PC-3 (cell line): ENCODE results near the gene HSD17B12. TPM values are rescaled to one million over a fixed set of nuclear protein-coding genes. Genes with fewer than 3 reads are reported as not detected.

ENCODE experiments used
- ATAC-seq: fragments of 200-7000 bp; cut with Tn5 transposase; 2 replicates; pipeline ENCODE4 v1.9.1; 2020; ENCODE audit warnings: mild to moderate bottlenecking, moderate library complexity
- BruUV-seq: library from RNA; stranded (reverse); fragments of 400-500 nt; replicated peaks from 2 replicates; lab custom pipeline; 2021; lab: Mats Ljungman, UMichigan
- CTCF ChIA-PET: fragments of 300-600 bp; sonication (Branson Sonifier 250); formaldehyde crosslinking; loops from one replicate; lab custom pipeline; 2022; ENCODE audit warnings: antibody characterized with exemption; lab: Charles Lee
- POLR2A ChIA-PET: fragments of 300-600 bp; sonication (Branson Sonifier 250); formaldehyde crosslinking; loops from one replicate; lab custom pipeline; 2022; ENCODE audit warnings: antibody characterized with exemption; ENCODE audit not compliant: unreplicated experiment; lab: Charles Lee
- DNase-seq: peaks from one replicate; pipeline ENCODE4 v3.0.0-alpha.2; 2015
- H2AFZ ChIP-seq: fragments of 300-600 bp; sonication (generic); 2 replicates; pipeline ENCODE4 v1.6.0; 2016; ENCODE audit warnings: antibody characterized with exemption, low read length
- H3F3A ChIP-seq: fragments of 300-600 bp; sonication (generic); one replicate; pipeline ENCODE4 v1.6.0; 2017; ENCODE audit warnings: antibody characterized with exemption, low read length, control low read depth, mild to moderate bottlenecking; ENCODE audit not compliant: unreplicated experiment
- H3K27ac ChIP-seq: fragments of 300-600 bp; sonication (generic); 2 replicates; pipeline ENCODE4 v1.5.1; 2016; ENCODE audit warnings: mild to moderate bottlenecking, low read length
- H3K27me3 ChIP-seq: fragments of 300-600 bp; sonication (generic); 2 replicates; pipeline ENCODE4 v1.6.1; 2016; ENCODE audit warnings: low read length, mixed read lengths
- H3K36me3 ChIP-seq: fragments of 300-600 bp; sonication (generic); 2 replicates; pipeline ENCODE4 v1.6.1; 2016; ENCODE audit warnings: low read depth, mixed run types, low read length, mixed read lengths
- H3K4me1 ChIP-seq: fragments of 300-600 bp; sonication (generic); 2 replicates; pipeline ENCODE4 v1.5.1; 2016; ENCODE audit warnings: low read length; ENCODE audit not compliant: insufficient read depth
- H3K4me2 ChIP-seq: fragments of 300-600 bp; sonication (generic); 2 replicates; pipeline ENCODE4 v1.6.0; 2016; ENCODE audit warnings: low read length
- H3K4me3 ChIP-seq: fragments of 300-600 bp; sonication (generic); 2 replicates; pipeline ENCODE4 v1.5.1; 2016; ENCODE audit warnings: mild to moderate bottlenecking, low read length, mixed read lengths
- H3K79me2 ChIP-seq: fragments of 300-600 bp; sonication (generic); 2 replicates; pipeline ENCODE4 v1.6.1; 2017; ENCODE audit warnings: low read length, mixed read lengths
- H3K9ac ChIP-seq: fragments of 300-600 bp; sonication (generic); 2 replicates; pipeline ENCODE4 v1.6.0; 2016; ENCODE audit warnings: mild to moderate bottlenecking, low read length
- H3K9me2 ChIP-seq: fragments of 300-600 bp; sonication (generic); replicated peaks from 2 replicates; pipeline ENCODE4 v1.6.1; 2016; ENCODE audit warnings: mixed run types, low read length, mixed read lengths
- H3K9me3 ChIP-seq: fragments of 300-600 bp; sonication (generic); 2 replicates; pipeline ENCODE4 v1.6.1; 2016; ENCODE audit warnings: low read length, mixed read lengths
- H4K20me1 ChIP-seq: fragments of 300-600 bp; sonication (generic); 2 replicates; pipeline ENCODE4 v1.6.1; 2016; ENCODE audit warnings: low read length, mixed read lengths
- CTCF ChIP-seq: fragments of 300-600 bp; sonication (generic); conservative IDR thresholded peaks from 2 replicates; pipeline ENCODE4 v1.5.1; 2017; ENCODE audit warnings: antibody characterized with exemption, low read depth, mild to moderate bottlenecking, low read length
- EZH2 ChIP-seq: fragments of 300-600 bp; sonication (generic); IDR thresholded peaks from one replicate; pipeline ENCODE4 v1.6.1; 2017; ENCODE audit warnings: antibody characterized with exemption, mild to moderate bottlenecking, low read length; ENCODE audit not compliant: unreplicated experiment
- EZH2phosphoT487 ChIP-seq: fragments of 300-600 bp; sonication (generic); IDR thresholded peaks from 2 replicates; pipeline ENCODE4 v1.6.1; 2018; ENCODE audit warnings: mild to moderate bottlenecking, antibody characterized with exemption, low read length, borderline replicate concordance
- intact Hi-C: fragments of 100-400 bp; cut with micrococcal nuclease; formaldehyde crosslinking; loops from 2 replicates; pipeline ENCODE4 v1.9.0; 2023
- total RNA-seq: library from RNA; depleted of rRNA; stranded (reverse); fragments of >200 nt; gene quantifications from 2 replicates; pipeline ENCODE4 v1.2.3, GENCODE V29; 2014

HSD17B12 gene
- total RNA-seq, 1 experiment from 2014 or later = 77.6 TPM

DNA sequence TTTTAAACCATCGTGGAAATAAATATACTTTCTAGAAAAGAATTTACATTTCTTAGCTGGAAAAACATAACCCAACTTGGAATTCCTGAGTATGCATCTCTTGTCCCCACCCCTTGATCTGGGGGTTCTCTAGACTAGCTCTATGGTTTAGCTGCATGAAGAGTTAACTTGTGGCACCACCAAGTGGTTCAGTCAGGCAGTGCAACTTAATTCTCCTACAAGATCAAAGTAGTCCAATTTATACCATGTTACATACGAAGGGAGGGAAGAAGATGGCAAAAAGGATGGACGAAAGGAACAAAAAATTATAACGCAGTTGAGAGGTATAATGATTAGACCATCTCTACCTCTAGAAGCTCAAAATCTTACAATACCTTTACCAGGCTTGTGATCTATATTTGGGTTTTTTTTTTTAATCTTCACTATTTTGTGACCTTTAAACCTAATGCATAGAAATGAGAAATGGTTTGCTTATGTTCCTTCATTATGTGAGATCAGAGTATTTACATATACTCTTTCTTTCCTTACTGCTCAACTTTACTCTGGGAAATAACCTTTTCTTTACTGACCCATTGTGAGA is 171.6 kb downstream of the HSD17B12 start:
- H3K4me3 ChIP-seq = no peak overlapping the region
- no peak overlapping the region for H3K9ac ChIP-seq
- no peaks in the 10 kb centered on the region for H3K79me2 ChIP-seq
- ChIA-PET POLR2A (interaction anchor here (0.6 to 0.9 kb wide), 2 partner anchors 172 to 348 kb away, joined by 4 read pairs; partner anchors contain the start of gene HSD17B12), CTCF (interaction anchor here (0.5 to 1.7 kb wide), 9 partner anchors 20 to 366 kb away, joined by 3 to 15 read pairs (median 3); no protein-coding TSS in a partner anchor)
- ATAC-seq = peak; percentile 74
- no peak overlapping the region for H3K4me2 ChIP-seq
- peaks cover 3% of the 10 kb centered on the region for H3K36me3 ChIP-seq
- DNase-seq = peak; percentile 76
- no peaks in the 10 kb centered on the region for H4K20me1 ChIP-seq
- no peaks in the 10 kb centered on the region for H3K4me1 ChIP-seq
- no peaks in the 10 kb centered on the region for H3K9me2 ChIP-seq
- no TSS peak for BruUV-seq
- H3K27me3 ChIP-seq = no peaks in the 10 kb centered on the region
- no peak overlapping the region for H2AFZ ChIP-seq
- no peak overlapping the region for H3K27ac ChIP-seq
- intact Hi-C loops = loop anchor here (1.0 to 5.0 kb wide), 5 partner anchors 21 to 350 kb away; partner anchors contain the start of gene HSD17B12
- H3F3A ChIP-seq = no peaks in the 10 kb centered on the region
- TF ChIP-seq EZH2 (no peak), EZH2phosphoT487 (no peak), CTCF (peak; percentile 94)
- H3K9me3 ChIP-seq = no peaks in the 10 kb centered on the region

DNA sequence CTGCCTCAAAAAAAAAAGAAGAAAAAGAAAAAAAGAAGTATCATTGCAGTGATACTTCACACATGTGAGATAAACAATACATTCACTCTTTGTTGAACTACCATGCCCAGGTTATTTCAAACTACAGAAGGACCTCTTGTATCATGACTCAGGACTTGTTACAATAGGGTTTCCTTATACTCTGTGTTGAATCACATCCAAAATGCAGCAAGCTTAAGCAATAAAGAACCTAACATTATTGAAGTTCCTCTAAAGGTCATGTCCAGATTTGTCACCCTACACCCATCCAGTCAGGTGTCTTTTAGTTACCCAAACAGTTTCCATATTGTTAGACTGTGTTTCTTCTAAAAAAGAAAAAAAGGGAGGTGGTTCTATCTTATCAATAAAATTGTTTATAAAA is 173.2 kb downstream of the HSD17B12 start:
- Histone ChIP-seq H3K27ac (no peak overlapping the region), H3K4me3 (no peak overlapping the region), H3K9me3 (no peaks in the 10 kb centered on the region), H3K9ac (no peak overlapping the region), H3K27me3 (no peaks in the 10 kb centered on the region), H3K4me2 (no peak overlapping the region), H3K79me2 (no peaks in the 10 kb centered on the region), H2AFZ (no peak overlapping the region), H3F3A (no peaks in the 10 kb centered on the region), H3K36me3 (peaks cover 3% of the 10 kb centered on the region), H3K4me1 (no peaks in the 10 kb centered on the region), H3K9me2 (no peaks in the 10 kb centered on the region), H4K20me1 (no peaks in the 10 kb centered on the region)
- ATAC-seq = peak; percentile 33; the same call in 1 of the 2 replicates
- ChIA-PET CTCF (no interaction called here), POLR2A (no interaction called here)
- no peak for DNase-seq
- no TSS peak for BruUV-seq
- intact Hi-C loops = loop anchor here (5.0 kb wide), 3 partner anchors 171 to 351 kb away; partner anchors contain the start of gene HSD17B12
- TF ChIP-seq CTCF = no peak
- TF ChIP-seq EZH2phosphoT487 = no peak
- TF ChIP-seq EZH2 = no peak

GRCh38 chr11:43856993-43857392 is 176.5 kb downstream of the HSD17B12 start:
- TF ChIP-seq CTCF = no peak
- TF ChIP-seq EZH2phosphoT487 = no peak
- no peak for TF ChIP-seq EZH2
- H3K4me3 ChIP-seq = no peak overlapping the region
- H4K20me1 ChIP-seq = no peaks in the 10 kb centered on the region
- no peak overlapping the region for H3K4me2 ChIP-seq
- intact Hi-C loops = no loop called here
- ATAC-seq (no peak), DNase-seq (no peak)
- no peak overlapping the region for H3K27ac ChIP-seq
- H3K9ac ChIP-seq = no peak overlapping the region
- no TSS peak for BruUV-seq
- H3K79me2 ChIP-seq = no peaks in the 10 kb centered on the region
- no peaks in the 10 kb centered on the region for H3K27me3 ChIP-seq
- no peaks in the 10 kb centered on the region for H3K4me1 ChIP-seq
- CTCF ChIA-PET = no interaction called here
- H3F3A ChIP-seq = no peaks in the 10 kb centered on the region
- POLR2A ChIA-PET = no interaction called here
- H3K9me3 ChIP-seq = no peaks in the 10 kb centered on the region
- peaks cover 3% of the 10 kb centered on the region for H3K36me3 ChIP-seq
- no peak overlapping the region for H2AFZ ChIP-seq
- no peaks in the 10 kb centered on the region for H3K9me2 ChIP-seq
